Vagina (tissue), 2 donors: ENCODE measurements around the gene SHC3. TPM values are rescaled to one million over a fixed set of nuclear protein-coding genes. Genes with fewer than 3 reads are reported as not detected.

Experiments used
- DNase-seq, 2 donors: peaks; one replicate each; pipeline ENCODE4 v3.0.0-alpha.2; 2017; ENCODE audit errors: extremely low spot score in 2 of 2
- H3K27ac ChIP-seq: fragments of 200-600 bp; sonication (generic); one replicate; pipeline ENCODE4 v1.5.1; 2019
- H3K27me3 ChIP-seq: fragments of 200-600 bp; sonication (generic); one replicate; pipeline ENCODE4 v1.5.1; 2019
- H3K36me3 ChIP-seq, 2 donors: fragments of 200-600 bp; sonication (generic); one replicate each; pipeline ENCODE4 v1.5.1; 2017 to 2019
- H3K4me1 ChIP-seq: fragments of 200-600 bp; sonication (generic); one replicate; pipeline ENCODE4 v1.5.1; 2019
- H3K4me3 ChIP-seq, 2 donors: fragments of 200-600 bp; sonication (generic); 1 replicate in 1 of 2; 2 replicates in 1 of 2; pipeline ENCODE4 v1.5.1; 2016 to 2019
- H3K9me3 ChIP-seq: fragments of 200-600 bp; sonication (generic); one replicate; pipeline ENCODE4 v1.5.1; 2019
- POLR2A ChIP-seq, 2 donors: fragments of 450-650 bp; IDR thresholded peaks; one replicate each; pipeline ENCODE4 v1.6.1; 2017; ENCODE audit warnings: antibody characterized with exemption in 2 of 2, mild to moderate bottlenecking in 2 of 2, moderate library complexity in 2 of 2
- POLR2AphosphoS5 ChIP-seq, 2 donors: sonication (generic); formaldehyde crosslinking; IDR thresholded peaks; one replicate each; pipeline ENCODE4 v1.9.0; 2017; ENCODE audit warnings: antibody characterized with exemption in 2 of 2, mild to moderate bottlenecking in 2 of 2, low read depth in 1 of 2; ENCODE audit not compliant: insufficient read depth in 1 of 2
- intact Hi-C: fragments of 100-400 bp; cut with DNase I; formaldehyde crosslinking; loops from one replicate; pipeline ENCODE4 v1.15.1; 2023
- total RNA-seq: library from RNA; depleted of rRNA; stranded (reverse); fragments of >200 nt; gene quantifications from one replicate; pipeline ENCODE4 v1.2.3, GENCODE V29; 2016
- TF ChIP-seq, protein P1 (sequence below), 3 experiments: fragments of 450-650 bp in 2 of 3; fragments of 200-600 bp in 1 of 3; sonication (generic) in 1 of 3; IDR thresholded peaks; one replicate each; pipeline ENCODE4 v1.5.1; 2017 to 2019; ENCODE audit warnings: antibody characterized with exemption in 3 of 3, mild to moderate bottlenecking in 2 of 3, moderate library complexity in 2 of 3

The SHC3 gene
- total RNA-seq, 1 donor from 2014 or later = 6.1 TPM

DNA sequence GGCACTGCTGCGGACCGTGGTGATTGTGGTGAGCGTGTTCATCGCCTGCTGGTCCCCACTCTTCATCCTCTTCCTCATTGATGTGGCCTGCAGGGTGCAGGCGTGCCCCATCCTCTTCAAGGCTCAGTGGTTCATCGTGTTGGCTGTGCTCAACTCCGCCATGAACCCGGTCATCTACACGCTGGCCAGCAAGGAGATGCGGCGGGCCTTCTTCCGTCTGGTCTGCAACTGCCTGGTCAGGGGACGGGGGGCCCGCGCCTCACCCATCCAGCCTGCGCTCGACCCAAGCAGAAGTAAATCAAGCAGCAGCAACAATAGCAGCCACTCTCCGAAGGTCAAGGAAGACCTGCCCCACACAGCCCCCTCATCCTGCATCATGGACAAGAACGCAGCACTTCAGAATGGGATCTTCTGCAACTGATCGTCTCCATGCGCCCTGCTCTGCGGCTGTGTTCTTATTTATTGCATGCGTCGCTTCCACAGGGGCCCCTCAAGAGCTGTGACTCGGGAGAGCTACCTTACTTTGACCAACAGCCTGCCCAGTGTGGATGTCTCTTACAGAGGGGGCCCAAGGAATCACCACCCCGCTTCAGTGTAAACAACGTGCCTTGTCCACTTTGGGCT, 176.6 kb downstream of the SHC3 start:
- Histone ChIP-seq H3K4me1 (peaks cover 52% of the 10 kb centered on the region), H3K27ac (no peak overlapping the region), H3K27me3 (no peaks in the 10 kb centered on the region), H3K4me3 (no peak overlapping the region), H3K9me3 (no peaks in the 10 kb centered on the region), H3K36me3 (peaks cover 0 to 11% of the 10 kb centered on the region in 2 donors)
- TF ChIP-seq POLR2A (IDR thresholded peaks at IDR 0.05) (no peak), POLR2AphosphoS5 (IDR thresholded peaks at IDR 0.05; ENCODE audit: insufficient read depth in 1 of 2, low read depth in 1 of 2) (no peak)
- TF ChIP-seq, protein P1, sequence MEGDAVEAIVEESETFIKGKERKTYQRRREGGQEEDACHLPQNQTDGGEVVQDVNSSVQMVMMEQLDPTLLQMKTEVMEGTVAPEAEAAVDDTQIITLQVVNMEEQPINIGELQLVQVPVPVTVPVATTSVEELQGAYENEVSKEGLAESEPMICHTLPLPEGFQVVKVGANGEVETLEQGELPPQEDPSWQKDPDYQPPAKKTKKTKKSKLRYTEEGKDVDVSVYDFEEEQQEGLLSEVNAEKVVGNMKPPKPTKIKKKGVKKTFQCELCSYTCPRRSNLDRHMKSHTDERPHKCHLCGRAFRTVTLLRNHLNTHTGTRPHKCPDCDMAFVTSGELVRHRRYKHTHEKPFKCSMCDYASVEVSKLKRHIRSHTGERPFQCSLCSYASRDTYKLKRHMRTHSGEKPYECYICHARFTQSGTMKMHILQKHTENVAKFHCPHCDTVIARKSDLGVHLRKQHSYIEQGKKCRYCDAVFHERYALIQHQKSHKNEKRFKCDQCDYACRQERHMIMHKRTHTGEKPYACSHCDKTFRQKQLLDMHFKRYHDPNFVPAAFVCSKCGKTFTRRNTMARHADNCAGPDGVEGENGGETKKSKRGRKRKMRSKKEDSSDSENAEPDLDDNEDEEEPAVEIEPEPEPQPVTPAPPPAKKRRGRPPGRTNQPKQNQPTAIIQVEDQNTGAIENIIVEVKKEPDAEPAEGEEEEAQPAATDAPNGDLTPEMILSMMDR (IDR thresholded peaks at IDR 0.05) = no peak
- peak; percentile 72 to 89 for DNase-seq
- intact Hi-C loops = loop anchor here (10.0 kb wide), 1 partner anchor 183 kb away; no protein-coding TSS in a partner anchor

GRCh38 chr9:89000973-89001916, 177.4 kb downstream of the SHC3 start:
- peak overlapping the region; percentile 79 for H3K27ac ChIP-seq
- H3K4me3 ChIP-seq = no peak overlapping the region

DNA sequence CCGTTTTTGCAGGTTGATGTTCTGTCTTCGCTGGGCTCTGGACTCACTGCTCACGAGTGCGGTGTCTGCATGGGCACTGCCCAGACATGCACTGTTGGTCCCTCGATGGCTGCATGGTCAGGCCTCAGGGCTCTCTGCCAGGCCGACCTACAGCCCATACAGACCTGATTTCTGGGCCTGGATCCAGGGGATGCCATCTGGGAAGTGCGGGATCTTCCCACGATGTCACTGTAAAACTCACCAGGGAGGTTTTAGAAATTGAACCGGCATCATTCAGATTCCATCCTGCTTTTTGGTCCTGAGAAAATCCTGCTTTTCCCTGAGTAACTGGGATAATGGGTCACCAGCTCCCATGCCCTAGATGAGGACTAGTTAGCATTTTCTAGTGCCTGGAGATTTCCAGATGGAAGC, 178.2 kb downstream of the SHC3 start:
- intact Hi-C loops = loop anchor here (1.0 to 10.0 kb wide), 2 partner anchors 184 to 407 kb away; no protein-coding TSS in a partner anchor
- Histone ChIP-seq H3K27me3 (no peaks in the 10 kb centered on the region), H3K4me1 (peaks cover 62% of the 10 kb centered on the region), H3K9me3 (no peaks in the 10 kb centered on the region), H3K36me3 (peaks cover 0 to 11% of the 10 kb centered on the region in 2 donors), H3K4me3 (no peak overlapping the region), H3K27ac (peak overlapping the region; percentile 79)
- TF ChIP-seq POLR2A (IDR thresholded peaks at IDR 0.05) = no peak
- TF ChIP-seq POLR2AphosphoS5 (IDR thresholded peaks at IDR 0.05; ENCODE audit: insufficient read depth in 1 of 2, low read depth in 1 of 2) = no peak
- TF ChIP-seq, protein P1 (IDR thresholded peaks at IDR 0.05) = no peak
- peak; percentile 70 to 88 for DNase-seq

More at GRCh38 chr9:89000973-89001916, 177.4 kb downstream of the SHC3 start:
- H3K27me3 ChIP-seq = no peaks in the 10 kb centered on the region
- peak; percentile 91 to 94 for DNase-seq
- no peaks in the 10 kb centered on the region for H3K9me3 ChIP-seq
- peaks cover 59% of the 10 kb centered on the region for H3K4me1 ChIP-seq
- TF ChIP-seq, protein P1 (IDR thresholded peaks at IDR 0.05) = peak; percentile 43 to 88 (median 83)
- TF ChIP-seq POLR2A (IDR thresholded peaks at IDR 0.05) = no peak
- TF ChIP-seq POLR2AphosphoS5 (IDR thresholded peaks at IDR 0.05; ENCODE audit: insufficient read depth in 1 of 2, low read depth in 1 of 2) = peak; percentile 21 to 68
- H3K36me3 ChIP-seq = peaks cover 0 to 11% of the 10 kb centered on the region in 2 donors
- intact Hi-C loops = loop anchor here (1.0 to 10.0 kb wide), 2 partner anchors 184 to 408 kb away; no protein-coding TSS in a partner anchor

- intact Hi-C loops = loop anchor here (10.0 kb wide), 1 partner anchor 254 kb away; no protein-coding TSS in a partner anchor
- DNase-seq = peak; percentile 70 to 89
- peaks cover 0 to 11% of the 10 kb centered on the region in 2 donors for H3K36me3 ChIP-seq
- H3K4me3 ChIP-seq = no peak overlapping the region
- H3K27me3 ChIP-seq = no peaks in the 10 kb centered on the region
- H3K4me1 ChIP-seq = peaks cover 73% of the 10 kb centered on the region
- TF ChIP-seq POLR2A (IDR thresholded peaks at IDR 0.05) (no peak), POLR2AphosphoS5 (IDR thresholded peaks at IDR 0.05; ENCODE audit: insufficient read depth in 1 of 2, low read depth in 1 of 2) (peak; percentile 8 to 77)
- TF ChIP-seq, protein P1 (IDR thresholded peaks at IDR 0.05) = no peak
- H3K9me3 ChIP-seq = no peaks in the 10 kb centered on the region
- H3K27ac ChIP-seq = peak overlapping the region; percentile 79
Observed at GRCh38 chr9:88998911-88999310, 179.7 kb downstream of the SHC3 start.
